ENCODE data around the gene SYT10. TPM values are rescaled to one million over a fixed set of nuclear protein-coding genes. Genes with fewer than 3 reads are reported as not detected.
"Not testable (repeated sequence)": the region's sequence is repeated elsewhere in the genome, so short reads cannot be mapped to it uniquely, and the experiment has no call there.

SYT10 gene
- total RNA-seq, 1 donor from 2014 or later, result 0.46 TPM

DNA sequence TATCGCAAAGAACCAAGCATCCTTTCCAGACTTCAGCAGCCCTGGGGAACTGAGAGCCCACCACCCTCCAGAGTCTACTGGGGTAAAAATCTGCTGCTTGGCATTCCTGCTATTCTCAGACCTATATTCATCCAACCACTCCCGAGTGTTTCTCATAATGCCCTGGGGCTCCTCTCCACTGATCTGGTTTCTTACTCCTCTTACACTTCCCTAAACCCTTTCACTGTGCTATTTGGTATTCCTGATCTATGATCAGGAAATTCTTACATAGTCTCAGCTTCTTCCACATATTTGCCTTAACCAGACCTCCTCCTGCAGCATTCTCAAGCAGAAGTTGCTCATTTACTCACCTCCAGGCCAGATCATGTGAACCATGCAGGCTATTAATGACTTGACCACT lies 82.4 kb downstream of the SYT10 start:
- no peak for DNase-seq (ENCODE audit: low spot score)

DNA sequence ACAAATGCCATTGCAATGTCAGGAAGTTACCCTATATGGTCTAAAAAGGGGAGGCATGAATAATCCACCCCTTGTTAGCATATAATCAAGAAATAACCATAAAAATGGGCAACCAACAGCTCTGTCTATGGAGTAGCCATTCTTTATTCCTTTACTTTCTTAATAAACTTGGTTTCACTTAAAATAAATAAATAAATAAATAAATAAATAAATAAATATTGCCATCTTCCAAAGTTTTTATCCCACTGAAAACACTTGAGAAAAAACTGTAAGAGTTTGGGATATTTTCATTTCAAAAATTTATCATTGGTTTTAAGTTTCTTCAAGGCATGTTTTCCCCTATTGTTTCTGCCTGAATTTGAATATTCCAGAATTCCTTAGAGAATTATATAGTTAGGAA lies 89.8 kb downstream of the SYT10 start:
- DNase-seq (ENCODE audit: low spot score), result no peak

DNA sequence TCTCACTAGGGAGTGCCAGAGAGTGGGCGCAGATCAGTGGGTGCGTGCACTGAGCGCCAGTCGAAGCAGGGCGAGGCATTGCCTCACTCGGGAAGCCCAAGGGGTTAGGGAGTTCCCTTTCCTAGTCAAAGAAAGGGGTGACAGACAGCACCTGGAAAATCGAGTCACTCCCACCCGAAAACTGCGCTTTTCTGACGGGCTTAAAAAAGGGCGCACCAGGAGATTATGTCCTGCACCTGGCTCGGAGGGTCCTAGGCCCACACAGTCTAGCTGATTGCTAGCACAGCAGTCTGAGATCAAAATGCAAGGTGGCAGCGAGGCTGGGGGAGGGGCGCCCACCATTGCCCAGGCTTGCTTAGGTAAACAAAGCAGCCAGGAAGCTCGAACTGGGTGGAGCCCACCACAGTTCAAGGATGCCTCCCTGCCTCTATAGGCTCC lies 107.6 kb downstream of the SYT10 start:
- DNase-seq (ENCODE audit: low spot score), result not testable (repeated sequence)

DNA sequence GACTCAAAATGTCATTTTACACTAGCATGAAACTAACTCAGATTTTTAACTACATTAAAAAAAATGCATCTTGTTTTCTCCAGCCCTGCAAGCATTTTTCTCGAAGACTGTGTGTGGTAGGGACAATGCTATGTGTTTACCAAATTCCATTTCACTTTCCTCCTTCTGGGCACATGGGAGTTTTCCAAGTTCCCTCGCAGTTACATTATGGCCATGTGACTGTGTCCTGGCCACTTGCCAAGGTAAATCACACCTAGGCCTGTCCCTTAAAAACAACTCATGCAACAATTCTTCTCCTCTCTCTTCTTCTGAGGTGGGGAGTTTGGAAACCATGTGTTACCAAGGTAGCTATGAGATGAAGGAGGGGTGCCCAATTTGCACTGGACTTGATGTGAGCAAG lies 108.7 kb downstream of the SYT10 start:
- DNase-seq (ENCODE audit: low spot score), result no peak
